NB4 (cell line): ENCODE data around the gene USP20.

Experiments
- CTCF ChIP-seq: IDR thresholded peaks from one replicate; pipeline ENCODE4 v1.5.1; 2012; ENCODE audit warnings: low read depth, low read length
- POLR2A ChIP-seq: IDR thresholded peaks from 2 replicates; pipeline ENCODE4 v1.6.1; 2011; ENCODE audit warnings: mild to moderate bottlenecking; ENCODE audit not compliant: insufficient read length; ENCODE audit errors: extremely low read depth

GRCh38 chr9:129873563-129874190, 38.4 kb downstream of the USP20 start:
- no peak for TF ChIP-seq POLR2A
- TF ChIP-seq CTCF, result no peak
